Esophagus muscularis mucosa (tissue), 4 donors: Measurements from ENCODE around the gene PPY. TPM values are rescaled to one million over a fixed set of nuclear protein-coding genes. Genes with fewer than 3 reads are reported as not detected.

Experiments used
- DNase-seq: peaks from one replicate; pipeline ENCODE4 v3.0.0-alpha.2; 2017; ENCODE audit errors: extremely low spot score
- H3K27ac ChIP-seq, 4 donors: fragments of 200-600 bp; sonication (generic); replicated peaks in 1 of 4; 1 replicate in 3 of 4; 2 replicates in 1 of 4; pipeline ENCODE4 v1.5.1; 2016 to 2019; ENCODE audit warnings: mild to moderate bottlenecking in 1 of 4
- H3K27me3 ChIP-seq, 4 donors: fragments of 200-600 bp; sonication (generic); one replicate each; pipeline versions ENCODE4 v1.5.1 to v1.6.0; 2016 to 2019
- H3K36me3 ChIP-seq, 4 donors: fragments of 200-600 bp; sonication (generic); one replicate each; pipeline ENCODE4 v1.5.1; 2016 to 2019
- H3K4me1 ChIP-seq, 4 donors: fragments of 200-600 bp; sonication (generic); one replicate each; pipeline ENCODE4 v1.5.1; 2016 to 2019
- H3K4me3 ChIP-seq, 4 donors: fragments of 200-600 bp; sonication (generic); 1 replicate in 2 of 4; 2 replicates in 2 of 4; pipeline ENCODE4 v1.5.1; 2016 to 2019; ENCODE audit warnings: mild to moderate bottlenecking in 4 of 4, moderate library complexity in 1 of 4
- H3K9me3 ChIP-seq, 4 donors: fragments of 200-600 bp; sonication (generic); 1 replicate in 3 of 4; 2 replicates in 1 of 4; pipeline ENCODE4 v1.5.1; 2016 to 2019
- CTCF ChIP-seq, 3 experiments: fragments of 200-600 bp in 2 of 3; fragments of 450-650 bp in 1 of 3; sonication (generic) in 2 of 3; IDR thresholded peaks; one replicate each; pipeline ENCODE4 v1.5.1; 2017 to 2019; ENCODE audit warnings: antibody characterized with exemption in 3 of 3, mild to moderate bottlenecking in 2 of 3, moderate library complexity in 1 of 3
- EP300 ChIP-seq: sonication (generic); formaldehyde crosslinking; IDR thresholded peaks from one replicate; pipeline ENCODE4 v1.6.1; 2017; ENCODE audit warnings: antibody characterized with exemption
- POLR2A ChIP-seq: fragments of 450-650 bp; IDR thresholded peaks from one replicate; pipeline ENCODE4 v1.6.1; 2017; ENCODE audit warnings: antibody characterized with exemption, moderate library complexity, mild to moderate bottlenecking, low read depth
- POLR2AphosphoS5 ChIP-seq, 2 donors: sonication (generic); formaldehyde crosslinking; IDR thresholded peaks; one replicate each; pipeline ENCODE4 v1.6.1; 2017; ENCODE audit warnings: antibody characterized with exemption in 2 of 2
- WGBS: methylation state at CpG from one replicate; pipeline ENCODE4 v1.1.5; 2018; 5-methylcytosine and 5-hydroxymethylcytosine counted together
- intact Hi-C: fragments of 100-400 bp; cut with DNase I; formaldehyde crosslinking; loops from one replicate; pipeline ENCODE4 v1.15.1; 2023
- total RNA-seq, 4 donors: library from RNA; depleted of rRNA; stranded (reverse); fragments of >200 nt; gene quantifications; one replicate each; pipeline versions ENCODE4 v1.1.0 to v1.2.1, GENCODE V29; 2016

Gene PPY
- total RNA-seq, 4 donors from 2014 or later, result not detected

- Histone ChIP-seq H3K4me1 (peaks cover 8 to 21% (median 18%) of the 10 kb centered on the region in 4 donors), H3K36me3 (no peaks in the 10 kb centered on the region), H3K27ac (no peak overlapping the region), H3K27me3 (peaks cover 0 to 19% (median 0%) of the 10 kb centered on the region in 4 donors), H3K9me3 (no peaks in the 10 kb centered on the region), H3K4me3 (no peak overlapping the region)
- WGBS, result 76% methylated on average over 4 of the region's 4 CpGs
- no peak for DNase-seq
- TF ChIP-seq CTCF (IDR thresholded peaks at IDR 0.05) (no peak), POLR2AphosphoS5 (IDR thresholded peaks at IDR 0.05) (no peak), EP300 (no peak), POLR2A (no peak)
- intact Hi-C loops, result no loop called here
These were observed 29.5 kb downstream of the PPY start for GRCh38 chr17:43912635-43913304.

- Histone ChIP-seq H3K27ac (no peak overlapping the region), H3K9me3 (no peaks in the 10 kb centered on the region), H3K27me3 (peaks cover 0 to 16% (median 0%) of the 10 kb centered on the region in 4 donors), H3K36me3 (no peaks in the 10 kb centered on the region), H3K4me1 (peaks cover 10 to 20% (median 20%) of the 10 kb centered on the region in 4 donors), H3K4me3 (no peak overlapping the region)
- no peak for DNase-seq
- WGBS, result 66% methylated on average over 8 of the region's 8 CpGs
- intact Hi-C loops, result no loop called here
- TF ChIP-seq POLR2AphosphoS5 (IDR thresholded peaks at IDR 0.05) (no peak), CTCF (IDR thresholded peaks at IDR 0.05) (no peak), POLR2A (no peak), EP300 (no peak)
These were observed 30.4 kb downstream of the PPY start for GRCh38 chr17:43911904-43912303.

GRCh38 chr17:43909537-43910231 lies 32.6 kb downstream of the PPY start:
- H3K4me1 ChIP-seq, result peaks cover 22 to 39% (median 38%) of the 10 kb centered on the region in 4 donors
- intact Hi-C loops, result loop anchor here (10.0 kb wide), 1 partner anchor 235 kb away; the partner anchor contains the start of gene HROB
- TF ChIP-seq EP300, result no peak
- TF ChIP-seq CTCF (IDR thresholded peaks at IDR 0.05), result no peak
- no peak for TF ChIP-seq POLR2AphosphoS5 (IDR thresholded peaks at IDR 0.05)
- TF ChIP-seq POLR2A, result no peak
- no peak overlapping the region for H3K27ac ChIP-seq
- DNase-seq, result no peak
- H3K4me3 ChIP-seq, result no peak overlapping the region
- 76% methylated on average over 7 of the region's 7 CpGs for WGBS
- peaks cover 0 to 30% (median 0%) of the 10 kb centered on the region in 4 donors for H3K27me3 ChIP-seq
- H3K36me3 ChIP-seq, result no peaks in the 10 kb centered on the region
- no peaks in the 10 kb centered on the region for H3K9me3 ChIP-seq

GRCh38 chr17:43907998-43908721 lies 34.1 kb downstream of the PPY start:
- no peaks in the 10 kb centered on the region for H3K9me3 ChIP-seq
- H3K27ac ChIP-seq, result peak overlapping the region; percentile 95 to 97 (median 96)
- intact Hi-C loops, result loop anchor here (10.0 kb wide), 1 partner anchor 237 kb away; the partner anchor contains the start of gene HROB
- peaks cover 0 to 25% (median 0%) of the 10 kb centered on the region in 4 donors for H3K27me3 ChIP-seq
- DNase-seq, result peak; percentile 95
- 17% methylated on average over 26 of the region's 26 CpGs for WGBS
- peak overlapping the region; percentile 77 to 86 (median 86) for H3K4me3 ChIP-seq
- TF ChIP-seq EP300 (no peak), POLR2A (no peak), POLR2AphosphoS5 (IDR thresholded peaks at IDR 0.05) (peak; percentile 63 to 82), CTCF (IDR thresholded peaks at IDR 0.05) (peak in 1 of 3 experiments; percentile 26)
- H3K36me3 ChIP-seq, result peaks cover 0 to 11% (median 4%) of the 10 kb centered on the region in 4 donors
- peaks cover 22 to 45% (median 38%) of the 10 kb centered on the region in 4 donors for H3K4me1 ChIP-seq
